Tibial nerve (tissue), 4 donors: Measurements from ENCODE around the gene SH3D21.

Experiments
- CTCF ChIP-seq, 5 experiments: fragments of 200-600 bp in 3 of 5; fragments of 450-650 bp in 2 of 5; sonication (generic) in 3 of 5; IDR thresholded peaks; one replicate each; pipeline ENCODE4 v1.5.1; 2016 to 2019; ENCODE audit warnings: antibody characterized with exemption in 5 of 5, mild to moderate bottlenecking in 3 of 5, moderate library complexity in 2 of 5
- EP300 ChIP-seq, 2 donors: sonication (generic); formaldehyde crosslinking; IDR thresholded peaks; one replicate each; pipeline ENCODE4 v1.6.1; 2017; ENCODE audit warnings: antibody characterized with exemption in 2 of 2, mild to moderate bottlenecking in 1 of 2

- TF ChIP-seq CTCF (IDR thresholded peaks at IDR 0.05) (no peak), EP300 (IDR thresholded peaks at IDR 0.05) (no peak)
Measured at GRCh38 chr1:36352910-36353878, 47.0 kb downstream of the SH3D21 start.
